ENCODE results near the gene TTYH1. TPM values are rescaled to one million over a fixed set of nuclear protein-coding genes. Genes with fewer than 3 reads are reported as not detected.
"Not testable (repeated sequence)": the region's sequence is repeated elsewhere in the genome, so short reads cannot be mapped to it uniquely, and the experiment has no call there.

Gene TTYH1
- total RNA-seq, 2 experiments from 2014 or later: 0.53 to 0.68 TPM

DNA sequence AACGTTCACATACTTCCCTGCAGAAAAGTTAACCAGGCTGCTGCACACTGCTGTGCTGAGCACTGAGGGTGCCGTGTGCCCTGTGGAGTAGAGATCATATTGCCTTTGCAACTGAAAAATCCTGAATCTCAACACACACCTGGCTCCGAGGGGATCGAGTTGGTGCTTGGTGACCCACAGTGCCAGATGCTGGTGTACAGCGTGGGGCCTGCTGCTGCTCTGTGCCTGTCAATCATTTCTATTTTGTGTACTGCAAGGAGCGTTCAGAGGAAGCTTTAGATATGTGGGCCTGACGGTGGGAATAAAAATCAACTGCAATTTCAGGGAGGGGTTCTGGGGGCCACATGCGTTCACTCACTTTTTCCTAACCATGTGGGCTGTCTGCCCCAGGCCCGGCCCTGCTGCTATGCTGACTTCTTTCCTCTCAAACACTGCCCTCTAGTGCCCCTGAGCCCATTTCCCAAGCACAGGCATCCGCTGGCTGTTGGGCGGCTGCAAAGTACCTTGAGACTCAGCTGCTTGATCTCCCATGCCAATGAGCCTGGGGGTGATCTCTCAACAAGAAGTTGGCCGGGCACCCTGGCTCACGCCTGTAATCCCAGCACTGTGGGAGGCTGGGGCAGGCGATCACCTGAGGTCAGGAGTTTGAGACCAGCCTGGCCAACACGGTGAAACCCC, 24.0 kb downstream of the TTYH1 start:
- Mint-ChIP-seq H3K9me3 (no peaks in the 10 kb centered on the region), H3K4me3 (no peak overlapping the region), H3K27ac (no peak overlapping the region), H3K27me3 (no peaks in the 10 kb centered on the region), H3K36me3 (ENCODE audit: low read depth) (peaks cover 34% of the 10 kb centered on the region), H3K4me1 (peaks cover 10% of the 10 kb centered on the region)
- CTCF ChIA-PET: interaction anchor here (0.8 to 1.8 kb wide), 5 partner anchors 9 to 409 kb away, joined by 3 to 8 read pairs (median 5); partner anchors contain the start of gene LENG8
- POLR2A ChIA-PET: interaction anchor here (1.3 to 2.0 kb wide), 2 partner anchors 9 to 11 kb away, joined by 3 to 14 read pairs; partner anchors contain the start of gene LENG8
- DNase-seq: no peak

DNA sequence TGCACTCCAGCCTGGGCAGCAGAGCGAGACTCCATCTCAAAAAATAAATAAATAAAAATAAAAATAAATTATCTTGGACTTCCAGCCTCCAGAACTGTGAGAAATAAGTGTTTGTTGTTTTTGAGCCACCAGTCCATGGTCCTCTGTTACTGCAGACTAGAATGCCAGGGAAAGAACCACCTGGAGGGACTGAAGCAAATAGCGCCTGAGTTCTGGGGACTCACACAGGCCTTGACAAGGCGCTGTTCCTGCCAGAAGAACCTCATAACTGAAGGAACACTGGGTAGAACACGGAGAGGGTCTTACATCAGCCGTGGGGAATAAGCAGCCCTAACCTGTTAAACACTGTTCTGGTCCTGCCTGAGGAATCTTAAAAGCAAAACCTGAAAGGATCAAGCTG, 25.4 kb downstream of the TTYH1 start:
- no peaks in the 10 kb centered on the region for H3K9me3 Mint-ChIP-seq
- POLR2A ChIA-PET: no interaction called here
- no peak for DNase-seq
- H3K27ac Mint-ChIP-seq: no peak overlapping the region
- H3K27me3 Mint-ChIP-seq: no peaks in the 10 kb centered on the region
- H3K4me3 Mint-ChIP-seq: no peak overlapping the region
- H3K4me1 Mint-ChIP-seq: peaks cover 1% of the 10 kb centered on the region
- H3K36me3 Mint-ChIP-seq (ENCODE audit: low read depth): peaks cover 36% of the 10 kb centered on the region
- CTCF ChIA-PET: interaction anchor here (1.3 to 2.2 kb wide), 2 partner anchors 8 to 50 kb away, joined by 5 to 6 read pairs; partner anchors contain the start of gene LENG8

DNA sequence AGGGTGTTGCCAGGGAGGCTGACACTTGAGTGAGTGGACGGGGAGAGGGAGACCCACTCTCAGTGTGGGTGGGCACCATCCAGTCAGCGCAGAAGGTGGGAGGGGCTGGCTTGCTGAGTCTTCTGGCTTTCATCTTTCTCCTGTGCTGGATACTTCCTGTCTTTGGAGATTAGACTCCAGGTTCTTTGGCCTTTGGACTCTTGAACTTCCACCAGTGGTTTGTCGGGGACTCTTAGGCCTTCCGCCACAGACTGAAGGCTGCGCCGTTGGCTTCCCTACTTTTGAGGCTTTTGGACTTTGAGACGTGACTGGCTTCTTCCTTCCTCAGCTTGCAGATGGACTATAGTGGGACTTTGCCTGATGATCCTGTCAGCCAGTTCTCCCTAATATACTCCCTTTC, 29.5 kb downstream of the TTYH1 start:
- CTCF ChIA-PET: interaction anchor here (0.7 kb wide), 1 partner anchor 682 kb away, joined by 4 read pairs; no protein-coding TSS in a partner anchor
- H3K9me3 Mint-ChIP-seq: no peaks in the 10 kb centered on the region
- H3K36me3 Mint-ChIP-seq (ENCODE audit: low read depth): peaks cover 52% of the 10 kb centered on the region
- peaks cover 23% of the 10 kb centered on the region for H3K4me1 Mint-ChIP-seq
- H3K27me3 Mint-ChIP-seq: no peaks in the 10 kb centered on the region
- H3K4me3 Mint-ChIP-seq: no peak overlapping the region
- DNase-seq: no peak
- POLR2A ChIA-PET: no interaction called here
- no peak overlapping the region for H3K27ac Mint-ChIP-seq

DNA sequence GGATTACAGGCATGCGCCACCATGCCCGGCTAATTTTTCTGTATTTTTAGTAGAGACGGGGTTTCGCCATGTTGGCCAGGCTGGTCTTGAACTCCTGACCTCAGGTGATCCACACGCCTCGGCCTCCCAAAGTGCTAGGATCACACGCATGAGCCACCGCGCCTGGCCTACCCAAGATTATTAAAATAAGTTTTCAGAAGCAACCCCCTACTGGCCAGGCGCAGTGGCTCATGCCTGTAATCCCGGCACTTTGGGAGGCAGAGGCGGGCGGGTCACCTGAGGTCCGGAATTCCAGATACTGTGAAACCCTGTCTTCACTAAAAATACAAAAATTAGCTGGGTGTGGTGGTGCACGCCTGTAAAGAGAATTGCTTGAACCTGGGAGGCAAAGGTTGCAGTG, 31.1 kb downstream of the TTYH1 start:
- Mint-ChIP-seq H3K4me1 (peaks cover 39% of the 10 kb centered on the region), H3K36me3 (ENCODE audit: low read depth) (peaks cover 58% of the 10 kb centered on the region)
- H3K27ac Mint-ChIP-seq, DNase-seq, H3K9me3 Mint-ChIP-seq, POLR2A ChIA-PET, CTCF ChIA-PET, H3K4me3 Mint-ChIP-seq, H3K27me3 Mint-ChIP-seq: not testable (repeated sequence)

DNA sequence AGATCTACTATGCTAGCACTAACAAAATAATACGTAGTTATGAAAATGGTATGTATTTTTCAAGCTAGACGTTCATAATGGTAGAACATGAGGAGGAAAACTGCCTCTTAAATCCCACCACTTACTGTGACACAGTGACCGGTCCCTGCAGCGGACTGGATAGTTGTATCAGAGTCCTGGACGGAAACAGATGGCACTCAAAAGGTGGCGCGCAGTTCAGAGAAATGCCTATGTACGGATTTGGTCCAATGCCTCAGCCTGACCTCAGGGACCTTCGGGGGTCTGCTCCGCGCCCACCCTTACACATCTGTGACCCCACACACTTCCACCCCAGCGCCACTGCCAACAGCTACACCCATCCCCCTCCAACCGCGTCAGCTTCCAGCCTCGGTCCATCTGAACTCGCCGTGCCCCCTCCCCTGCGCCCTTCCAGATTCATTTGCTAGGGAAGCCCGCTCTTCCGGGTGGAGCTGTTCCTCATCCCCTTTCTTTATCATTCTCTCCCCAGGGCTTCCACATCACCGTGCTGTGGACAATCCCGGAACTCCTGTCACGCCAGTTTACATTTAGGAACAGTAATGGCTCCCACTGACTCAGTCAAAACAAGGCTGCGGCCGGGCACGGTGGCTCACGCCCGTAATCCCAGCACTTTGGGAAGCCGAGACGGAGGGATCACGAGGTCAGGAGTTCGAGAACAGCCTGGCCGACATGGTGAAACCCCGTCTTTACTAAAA, 32.9 kb downstream of the TTYH1 start:
- H3K27ac Mint-ChIP-seq: peak overlapping the region; percentile 97
- H3K4me3 Mint-ChIP-seq: peak overlapping the region; percentile 99
- ChIA-PET CTCF (interaction anchor here (0.6 to 2.0 kb wide), 8 partner anchors 8 to 598 kb away, joined by 3 to 11 read pairs (median 4); partner anchors contain the start of gene LENG9), POLR2A (interaction anchor here (0.8 to 4.6 kb wide), 22 partner anchors 9 to 332 kb away, joined by 3 to 66 read pairs (median 4); partner anchors contain the start of genes CNOT3, LENG9, MBOAT7 and PRPF31)
- H3K4me1 Mint-ChIP-seq: peaks cover 49% of the 10 kb centered on the region
- peak; percentile 45 for DNase-seq
- H3K27me3 Mint-ChIP-seq: no peaks in the 10 kb centered on the region
- H3K9me3 Mint-ChIP-seq: no peaks in the 10 kb centered on the region
- H3K36me3 Mint-ChIP-seq (ENCODE audit: low read depth): peaks cover 68% of the 10 kb centered on the region

- Mint-ChIP-seq H3K9me3 (no peaks in the 10 kb centered on the region), H3K27me3 (no peaks in the 10 kb centered on the region), H3K4me3 (peak within 1 kb of the TSS; percentile 99), H3K27ac (peak within 1 kb of the TSS; percentile 97), H3K36me3 (ENCODE audit: low read depth) (peaks cover 75% of the 10 kb centered on the region), H3K4me1 (peaks cover 49% of the 10 kb centered on the region)
- CTCF ChIA-PET: interaction anchor here (1.0 to 2.0 kb wide), 6 partner anchors 9 to 61 kb away, joined by 4 to 11 read pairs (median 5); partner anchors contain the start of gene LENG9
- POLR2A ChIA-PET: interaction anchor here (0.6 to 4.6 kb wide), 25 partner anchors 8 to 834 kb away, joined by 3 to 66 read pairs (median 4); partner anchors contain the start of genes CNOT3, LENG9, MBOAT7 and PRPF31
- DNase-seq: peak; percentile 98
Observed at GRCh38 chr19:54448774-54449700, 33.8 kb downstream of the TTYH1 start, which contains the start of gene LENG8. LENG8 (plus strand) TSS chr19:54449199; CDS start chr19:54451345, 2,146 bp downstream.

GRCh38 chr19:54449701-54450069, 34.4 kb downstream of the TTYH1 start:
- ChIA-PET CTCF (interaction anchor here (1.8 kb wide), 1 partner anchor 14 kb away, joined by 11 read pairs; the partner anchor contains the start of gene LENG9), POLR2A (interaction anchor here (1.5 to 4.6 kb wide), 3 partner anchors 13 to 260 kb away, joined by 4 to 66 read pairs (median 21); partner anchors contain the start of genes LENG9 and MBOAT7)
- DNase-seq: no peak
- H3K4me1 Mint-ChIP-seq: peaks cover 49% of the 10 kb centered on the region
- H3K4me3 Mint-ChIP-seq: peak overlapping the region; percentile 99
- H3K36me3 Mint-ChIP-seq (ENCODE audit: low read depth): peaks cover 77% of the 10 kb centered on the region
- H3K27me3 Mint-ChIP-seq: no peaks in the 10 kb centered on the region
- H3K27ac Mint-ChIP-seq: peak overlapping the region; percentile 97
- no peaks in the 10 kb centered on the region for H3K9me3 Mint-ChIP-seq

GRCh38 chr19:54451331-54451871, 36.1 kb downstream of the TTYH1 start:
- ChIA-PET CTCF (no interaction called here), POLR2A (interaction anchor here (4.6 kb wide), 1 partner anchor 11 kb away, joined by 66 read pairs; the partner anchor contains the start of gene LENG9)
- H3K4me3 Mint-ChIP-seq: peak overlapping the region; percentile 99
- peaks cover 47% of the 10 kb centered on the region for H3K4me1 Mint-ChIP-seq
- peak overlapping the region; percentile 97 for H3K27ac Mint-ChIP-seq
- no peak for DNase-seq
- no peaks in the 10 kb centered on the region for H3K27me3 Mint-ChIP-seq
- H3K9me3 Mint-ChIP-seq: no peaks in the 10 kb centered on the region
- H3K36me3 Mint-ChIP-seq (ENCODE audit: low read depth): peaks cover 84% of the 10 kb centered on the region

DNA sequence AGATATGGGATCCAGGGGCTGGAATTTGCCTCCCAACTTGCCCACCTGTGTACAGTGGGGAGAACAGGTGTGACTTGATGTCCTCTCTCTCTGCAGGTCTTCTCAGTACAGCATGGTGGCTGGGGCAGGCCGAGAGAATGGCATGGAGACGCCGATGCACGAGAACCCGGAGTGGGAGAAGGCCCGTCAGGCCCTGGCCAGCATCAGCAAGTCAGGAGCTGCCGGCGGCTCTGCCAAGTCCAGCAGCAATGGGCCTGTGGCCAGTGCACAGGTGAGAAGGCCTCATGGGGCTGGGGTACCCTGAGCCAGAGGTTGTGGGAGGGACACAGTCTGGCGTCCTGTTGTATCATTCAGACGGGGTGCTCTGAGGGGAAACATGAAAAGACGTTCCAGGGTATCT, 36.7 kb downstream of the TTYH1 start:
- Mint-ChIP-seq H3K4me3 (no peak overlapping the region), H3K4me1 (peaks cover 44% of the 10 kb centered on the region), H3K27ac (no peak overlapping the region), H3K9me3 (no peaks in the 10 kb centered on the region), H3K36me3 (ENCODE audit: low read depth) (peaks cover 82% of the 10 kb centered on the region), H3K27me3 (no peaks in the 10 kb centered on the region)
- DNase-seq: no peak
- ChIA-PET POLR2A (no interaction called here), CTCF (no interaction called here)

GRCh38 chr19:54452626-54453025, 37.4 kb downstream of the TTYH1 start:
- CTCF ChIA-PET: no interaction called here
- H3K36me3 Mint-ChIP-seq (ENCODE audit: low read depth): peaks cover 82% of the 10 kb centered on the region

GRCh38 chr19:54453921-54454780, 38.9 kb downstream of the TTYH1 start:
- DNase-seq: no peak
- ChIA-PET POLR2A (interaction anchor here (1.3 to 3.6 kb wide), 2 partner anchors 8 to 9 kb away, joined by 7 to 20 read pairs; partner anchors contain the start of gene LENG9), CTCF (no interaction called here)
- Mint-ChIP-seq H3K27ac (no peak overlapping the region), H3K4me3 (no peak overlapping the region), H3K27me3 (no peaks in the 10 kb centered on the region), H3K36me3 (ENCODE audit: low read depth) (peaks cover 84% of the 10 kb centered on the region), H3K9me3 (no peaks in the 10 kb centered on the region), H3K4me1 (peaks cover 40% of the 10 kb centered on the region)

More at GRCh38 chr19:54452626-54453025, 37.4 kb downstream of the TTYH1 start:
- no peak overlapping the region for H3K4me3 Mint-ChIP-seq
- H3K9me3 Mint-ChIP-seq: no peaks in the 10 kb centered on the region
- DNase-seq: no peak
- H3K27ac Mint-ChIP-seq: no peak overlapping the region
- POLR2A ChIA-PET: interaction anchor here (3.6 kb wide), 1 partner anchor 11 kb away, joined by 20 read pairs; the partner anchor contains the start of gene LENG9
- H3K4me1 Mint-ChIP-seq: peaks cover 38% of the 10 kb centered on the region
- no peaks in the 10 kb centered on the region for H3K27me3 Mint-ChIP-seq
